Lower leg skin (tissue), 4 donors: Measurements from ENCODE around the gene GALNT7. TPM values are rescaled to one million over a fixed set of nuclear protein-coding genes. Genes with fewer than 3 reads are reported as not detected.

ENCODE experiments used
- DNase-seq, 2 donors: peaks; one replicate each; pipeline ENCODE4 v3.0.0-alpha.2; 2019; ENCODE audit warnings: low spot score in 2 of 2
- H3K4me3 ChIP-seq: fragments of 200-600 bp; sonication (generic); 2 replicates; pipeline ENCODE4 v1.5.1; 2017; ENCODE audit warnings: mild to moderate bottlenecking, low read depth; ENCODE audit not compliant: poor library complexity, severe bottlenecking
- POLR2A ChIP-seq, 2 donors: fragments of 450-650 bp; IDR thresholded peaks; one replicate each; pipeline ENCODE4 v1.6.1; 2016 to 2017; ENCODE audit warnings: antibody characterized with exemption in 2 of 2, mild to moderate bottlenecking in 1 of 2, moderate library complexity in 1 of 2
- WGBS, 2 donors: methylation state at CpG; one replicate each; pipeline ENCODE4 v1.1.5; 2018; 5-methylcytosine and 5-hydroxymethylcytosine counted together
- intact Hi-C: fragments of 100-400 bp; cut with DNase I; formaldehyde crosslinking; loops from one replicate; pipeline ENCODE4 v1.15.0; 2023; ENCODE audit warnings: low total_unique reads
- total RNA-seq, 4 donors: library from RNA; depleted of rRNA; stranded (reverse); fragments of >200 nt; gene quantifications; one replicate each; pipeline ENCODE4 v1.1.0, GENCODE V29; 2016
- TF ChIP-seq, protein P1 (sequence below), 3 donors: fragments of 450-650 bp; IDR thresholded peaks; one replicate each; pipeline ENCODE4 v1.5.1; 2016; ENCODE audit warnings: antibody characterized with exemption in 3 of 3, mild to moderate bottlenecking in 3 of 3, moderate library complexity in 2 of 3

GALNT7 gene
- total RNA-seq, 4 donors from 2014 or later: 2.3 to 14.0 (median 12.5) TPM

DNA sequence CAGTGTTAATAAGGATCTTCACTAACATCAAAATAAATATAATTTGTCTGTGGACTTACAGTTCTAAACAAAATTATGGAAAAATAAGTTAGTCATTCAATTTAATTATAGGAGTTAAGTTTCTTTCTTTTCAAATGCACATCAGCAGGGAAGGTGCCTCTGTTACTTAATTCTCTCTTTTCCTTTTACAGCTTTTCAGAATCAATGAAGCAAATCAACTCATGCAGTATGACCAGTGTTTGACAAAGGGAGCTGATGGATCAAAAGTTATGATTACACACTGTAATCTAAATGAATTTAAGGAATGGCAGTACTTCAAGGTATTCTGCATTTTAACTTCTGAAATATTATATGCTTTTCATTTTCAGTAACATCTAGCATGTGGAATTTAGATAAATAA is 149.6 kb downstream of the GALNT7 start:
- no peak for TF ChIP-seq POLR2A (IDR thresholded peaks at IDR 0.05)
- TF ChIP-seq, protein P1, sequence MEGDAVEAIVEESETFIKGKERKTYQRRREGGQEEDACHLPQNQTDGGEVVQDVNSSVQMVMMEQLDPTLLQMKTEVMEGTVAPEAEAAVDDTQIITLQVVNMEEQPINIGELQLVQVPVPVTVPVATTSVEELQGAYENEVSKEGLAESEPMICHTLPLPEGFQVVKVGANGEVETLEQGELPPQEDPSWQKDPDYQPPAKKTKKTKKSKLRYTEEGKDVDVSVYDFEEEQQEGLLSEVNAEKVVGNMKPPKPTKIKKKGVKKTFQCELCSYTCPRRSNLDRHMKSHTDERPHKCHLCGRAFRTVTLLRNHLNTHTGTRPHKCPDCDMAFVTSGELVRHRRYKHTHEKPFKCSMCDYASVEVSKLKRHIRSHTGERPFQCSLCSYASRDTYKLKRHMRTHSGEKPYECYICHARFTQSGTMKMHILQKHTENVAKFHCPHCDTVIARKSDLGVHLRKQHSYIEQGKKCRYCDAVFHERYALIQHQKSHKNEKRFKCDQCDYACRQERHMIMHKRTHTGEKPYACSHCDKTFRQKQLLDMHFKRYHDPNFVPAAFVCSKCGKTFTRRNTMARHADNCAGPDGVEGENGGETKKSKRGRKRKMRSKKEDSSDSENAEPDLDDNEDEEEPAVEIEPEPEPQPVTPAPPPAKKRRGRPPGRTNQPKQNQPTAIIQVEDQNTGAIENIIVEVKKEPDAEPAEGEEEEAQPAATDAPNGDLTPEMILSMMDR (IDR thresholded peaks at IDR 0.05): no peak
- DNase-seq: no peak
- intact Hi-C loops: no loop called here
- H3K4me3 ChIP-seq: no peak overlapping the region

GRCh38 chr4:173318648-173319211 is 150.1 kb downstream of the GALNT7 start:
- intact Hi-C loops: no loop called here
- no peak for DNase-seq
- H3K4me3 ChIP-seq: no peak overlapping the region
- WGBS, 2 donors: 14 to 16% methylated on average over 3 of the region's 3 CpGs
- TF ChIP-seq, protein P1 (IDR thresholded peaks at IDR 0.05): no peak
- TF ChIP-seq POLR2A (IDR thresholded peaks at IDR 0.05): no peak

DNA sequence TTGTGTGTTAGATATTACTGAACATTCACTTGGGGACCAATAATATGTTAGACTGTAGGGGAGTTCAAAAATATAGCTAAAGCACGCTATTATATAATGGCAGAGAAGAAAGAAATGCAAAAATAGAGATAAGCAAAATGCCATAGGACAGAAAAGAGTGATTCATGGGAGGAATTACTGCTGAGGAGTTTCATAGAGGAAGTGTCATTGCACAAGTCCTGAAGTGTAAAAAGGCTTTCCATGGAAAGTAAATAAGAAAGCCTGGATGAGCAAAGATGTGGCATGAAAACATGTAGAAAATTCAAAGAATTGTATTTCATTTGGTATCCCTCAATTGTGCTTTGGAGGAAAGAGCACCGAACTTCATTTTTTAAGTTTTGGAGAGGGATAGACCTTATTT is 151.1 kb downstream of the GALNT7 start:
- WGBS, 2 donors: 90 to 94% methylated on average over 2 of the region's 2 CpGs
- intact Hi-C loops: loop anchor here (5.0 kb wide), 1 partner anchor 98 kb away; no protein-coding TSS in a partner anchor
- no peak for DNase-seq
- TF ChIP-seq POLR2A (IDR thresholded peaks at IDR 0.05): no peak
- TF ChIP-seq, protein P1 (IDR thresholded peaks at IDR 0.05): no peak
- H3K4me3 ChIP-seq: no peak overlapping the region

- no peak for DNase-seq
- intact Hi-C loops: no loop called here
- WGBS, 2 donors: 96 to 97% methylated on average over 5 of the region's 5 CpGs
- no peak for TF ChIP-seq POLR2A (IDR thresholded peaks at IDR 0.05)
- TF ChIP-seq, protein P1 (IDR thresholded peaks at IDR 0.05): no peak
- H3K4me3 ChIP-seq: no peak overlapping the region
Observed at GRCh38 chr4:173325007-173325736, 156.6 kb downstream of the GALNT7 start.

DNA sequence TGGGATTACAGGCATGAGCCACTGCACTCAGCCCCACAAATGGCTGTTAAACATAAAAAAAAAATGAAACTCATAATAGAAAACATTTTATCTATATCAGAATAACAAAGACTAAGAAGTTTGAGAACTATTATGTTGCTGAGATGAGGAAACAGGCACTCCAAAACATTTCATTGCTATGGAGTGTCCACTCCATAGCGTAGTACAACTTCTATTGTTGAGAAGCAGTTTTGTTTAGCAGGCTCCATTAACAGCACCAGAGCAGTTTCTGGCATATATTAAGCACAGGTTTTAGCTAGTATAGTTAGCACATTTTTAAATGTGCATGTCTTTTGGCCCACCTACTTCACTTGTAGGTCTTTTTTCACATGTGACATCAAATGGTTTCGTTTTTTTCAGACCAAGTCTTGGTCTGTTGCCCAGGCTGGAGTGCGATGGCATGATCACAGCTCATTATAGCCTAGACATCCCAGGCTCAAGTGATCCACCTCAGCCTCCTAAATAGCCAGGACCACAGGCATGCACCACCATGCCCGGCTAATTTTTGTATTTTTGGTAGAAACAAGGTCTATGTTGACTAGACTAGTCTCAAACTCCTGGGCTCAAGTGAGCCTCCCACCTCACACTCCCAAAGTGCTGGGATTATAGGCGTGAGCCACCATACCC is 159.8 kb downstream of the GALNT7 start:
- 87 to 93% methylated on average over 5 of the region's 5 CpGs for WGBS, 2 donors
- intact Hi-C loops: no loop called here
- no peak for DNase-seq
- H3K4me3 ChIP-seq: no peak overlapping the region
- TF ChIP-seq, protein P1 (IDR thresholded peaks at IDR 0.05): no peak
- TF ChIP-seq POLR2A (IDR thresholded peaks at IDR 0.05): no peak
